K562 (cell line): ENCODE data around the gene ATXN7L1. TPM values are rescaled to one million over a fixed set of nuclear protein-coding genes. Genes with fewer than 3 reads are reported as not detected.

Experiments
- ATAC-seq: fragments of 200-7000 bp; cut with Tn5 transposase; 3 replicates; pipeline ENCODE4 v1.9.1; 2020; ENCODE audit warnings: moderate library complexity
- BruUV-seq: library from RNA; stranded (reverse); fragments of 400-500 nt; replicated peaks from 2 replicates; lab custom pipeline; 2021; lab: Mats Ljungman, UMichigan
- CTCF ChIA-PET: fragments of 300-600 bp; formaldehyde crosslinking; extraction: SDS; loops from one replicate; lab custom pipeline; 2021; ENCODE audit warnings: low intra/inter-chr PET ratio; lab: Yijun Ruan, JAX
- POLR2A ChIA-PET: fragments of 300-600, 350-650 bp; sonication (Branson Sonifier 250); formaldehyde crosslinking; extraction: SDS; loops from one replicate; lab custom pipeline; 2021; ENCODE audit warnings: antibody characterized with exemption, inconsistent platforms; lab: Yijun Ruan, JAX
- DNase-seq, 4 experiments: peaks; one replicate each; pipeline versions ENCODE4 v3.0.0 to v3.0.0-alpha.2; 2011 to 2018; ENCODE audit warnings: low spot score in 3 of 4, mixed read lengths in 3 of 4; ENCODE audit errors: extremely low read depth in 1 of 4
- FAIRE-seq: peaks from 2 replicates; lab custom pipeline; 2011; peaks lifted over from hg19 to GRCh38; lab: Jason Lieb, UNC
- H2AFZ ChIP-seq: 2 replicates; pipeline ENCODE4 v1.6.0; 2011; ENCODE audit warnings: low read depth, low read length, control low read depth, inconsistent platforms
- H3K27ac ChIP-seq: fragments of 200-600 bp; 3 replicates; pipeline ENCODE4 v1.8.0; 2011; ENCODE audit warnings: low read depth, mild to moderate bottlenecking, control low read depth, inconsistent platforms, low read length, moderate library complexity, mixed read lengths; ENCODE audit errors: extremely low read depth
- H3K27me3 ChIP-seq, 2 experiments: fragments of 300-600 bp in 1 of 2; 2 replicates in 1 of 2; 3 replicates in 1 of 2; pipeline versions ENCODE4 v1.6.0 to v1.8.0; 2011; ENCODE audit warnings: inconsistent platforms in 2 of 2, low read length in 2 of 2, mild to moderate bottlenecking in 1 of 2, mixed read lengths in 1 of 2, moderate library complexity in 1 of 2; ENCODE audit not compliant: control insufficient read depth in 2 of 2, insufficient read depth in 2 of 2
- H3K36me3 ChIP-seq: fragments of 300-600 bp; 3 replicates; pipeline ENCODE4 v1.8.0; 2011; ENCODE audit warnings: mild to moderate bottlenecking, low read length, inconsistent platforms; ENCODE audit not compliant: control insufficient read depth, insufficient read depth
- H3K4me1 ChIP-seq, 2 experiments: fragments of 200-600 bp in 1 of 2; replicated peaks in 1 of 2; 2 replicates in 1 of 2; 3 replicates in 1 of 2; pipeline versions ENCODE4 v1.5.1 to v1.8.0; 2011; ENCODE audit warnings: inconsistent platforms in 2 of 2, low read length in 2 of 2, mild to moderate bottlenecking in 1 of 2, mixed read lengths in 1 of 2, moderate library complexity in 1 of 2; ENCODE audit not compliant: control insufficient read depth in 2 of 2, insufficient read depth in 2 of 2
- H3K4me2 ChIP-seq: 2 replicates; pipeline ENCODE4 v1.6.1; 2011; ENCODE audit warnings: low read length, control low read depth, inconsistent platforms, mixed read lengths; ENCODE audit not compliant: insufficient read depth
- H3K4me3 ChIP-seq: fragments of 200-600 bp; sonication (generic), shearing (Covaris generic); 2 replicates; pipeline ENCODE4 v1.5.1; 2016; ENCODE audit warnings: control low read depth, inconsistent platforms
- H3K79me2 ChIP-seq: fragments of 200-600 bp; 3 replicates; pipeline ENCODE4 v1.8.0; 2011; ENCODE audit warnings: low read length, inconsistent platforms; ENCODE audit not compliant: control insufficient read depth, insufficient read depth
- H3K9ac ChIP-seq, 2 experiments: 2 replicates each; pipeline versions ENCODE4 v1.6.0 to v1.6.1; 2011; ENCODE audit warnings: low read depth in 2 of 2, low read length in 2 of 2, control low read depth in 1 of 2, inconsistent platforms in 1 of 2, mild to moderate bottlenecking in 1 of 2, mixed read lengths in 1 of 2; ENCODE audit not compliant: insufficient read depth in 1 of 2
- H3K9me1 ChIP-seq: one replicate; pipeline ENCODE4 v1.6.0; 2011; ENCODE audit warnings: inconsistent platforms, mild to moderate bottlenecking, low read length, moderate library complexity; ENCODE audit not compliant: control insufficient read depth, insufficient read depth
- H3K9me3 ChIP-seq: replicated peaks from 2 replicates; pipeline ENCODE4 v1.5.1; 2011; ENCODE audit warnings: low read depth, low read length, inconsistent platforms; ENCODE audit not compliant: control insufficient read depth, insufficient read depth
- H4K20me1 ChIP-seq: replicated peaks from 2 replicates; pipeline ENCODE4 v1.6.1; 2011; ENCODE audit warnings: low read length, inconsistent platforms, mixed read lengths; ENCODE audit not compliant: control insufficient read depth, insufficient read depth
- CREB1 ChIP-seq, 2 experiments: sonication (generic) in 1 of 2; formaldehyde crosslinking in 1 of 2; IDR thresholded peaks; 2 replicates each; pipeline versions ENCODE4 v1.6.1 to v1.8.0; 2012 to 2022; ENCODE audit warnings: inconsistent platforms in 1 of 2, mild to moderate bottlenecking in 1 of 2, missing genetic modification reagents in 1 of 2, moderate library complexity in 1 of 2
- DDX20 ChIP-seq: fragments of 450-650 bp; IDR thresholded peaks from 2 replicates; pipeline ENCODE4 v1.6.1; 2016; ENCODE audit warnings: missing genetic modification characterization, low read depth, mild to moderate bottlenecking, missing compliant biosample characterization, moderate library complexity
- GATAD2A ChIP-seq: fragments of 450-650 bp; IDR thresholded peaks from 2 replicates; pipeline ENCODE4 v1.6.1; 2017
- KDM2B ChIP-seq: fragments of 250-450 bp; sonication (Bioruptor Pico); IDR thresholded peaks from 2 replicates; pipeline ENCODE4 v1.8.0; 2021; ENCODE audit warnings: mild to moderate bottlenecking, moderate library complexity
- KLF1 ChIP-seq: fragments of 450-650 bp; IDR thresholded peaks from 2 replicates; pipeline ENCODE4 v1.6.1; 2016; ENCODE audit warnings: missing genetic modification characterization, missing compliant biosample characterization
- L3MBTL2 ChIP-seq: fragments of 450-650 bp; IDR thresholded peaks from 2 replicates; pipeline ENCODE4 v1.6.1; 2016; ENCODE audit warnings: mild to moderate bottlenecking, moderate library complexity
- MECOM ChIP-seq: fragments of 250-450 bp; sonication (Bioruptor Pico); IDR thresholded peaks from 2 replicates; pipeline ENCODE4 v1.8.0; 2022; ENCODE audit warnings: inconsistent platforms
- POLR2B ChIP-seq: fragments of 450-650 bp; IDR thresholded peaks from 2 replicates; pipeline ENCODE4 v1.6.1; 2018; ENCODE audit warnings: low read depth; ENCODE audit not compliant: partially characterized antibody
- RFX7 ChIP-seq: fragments of 250-450 bp; sonication (Bioruptor Pico); IDR thresholded peaks from 2 replicates; pipeline ENCODE4 v1.5.1; 2021; ENCODE audit warnings: mild to moderate bottlenecking
- SMARCE1 ChIP-seq: fragments of 450-650 bp; IDR thresholded peaks from 2 replicates; pipeline ENCODE4 v1.7.1; 2016; ENCODE audit warnings: mild to moderate bottlenecking
- ZNF282 ChIP-seq: sonication (generic); formaldehyde crosslinking; IDR thresholded peaks from 2 replicates; pipeline ENCODE4 v1.8.1; 2023; ENCODE audit warnings: missing genetic modification reagents
- ZNF644 ChIP-seq: fragments of 200-800 bp; sonication (Bioruptor generic); IDR thresholded peaks from 2 replicates; pipeline ENCODE4 v1.6.1; 2016; ENCODE audit warnings: low read depth, missing genetic modification characterization, missing compliant biosample characterization
- WGBS: fragments of 100-300 bp; shearing (Covaris generic); methylation state at CpG from one replicate; pipeline ENCODE4 v1.1.6; 2016; ENCODE audit warnings: low coverage, mixed read lengths; ENCODE audit not compliant: insufficient coverage; ENCODE audit errors: missing lambda C conversion rate; 5-methylcytosine and 5-hydroxymethylcytosine counted together
- in situ Hi-C: fragments of 300-500 bp; cut with MboI; formaldehyde crosslinking; loops from 4 replicates; pipeline ENCODE4 v1.15.0; 2018; ENCODE audit warnings: inconsistent platforms, mixed read lengths
- intact Hi-C: fragments of 100-400 bp; cut with micrococcal nuclease; formaldehyde crosslinking; loops from 2 replicates; pipeline ENCODE4 v1.14.2; 2022
- polyA plus RNA-seq, 8 experiments: library from polyadenylated mRNA; depleted of rRNA in 4 of 8; stranded (reverse) in 5 of 8; unstranded in 3 of 8; fragments of >200 nt; fragmentation: Nextera tagmentation in 2 of 8; fragmentation: Illumina TruSeq in 1 of 8; extraction: Ambion mirVana in 2 of 8; extraction: Trizol in 1 of 8; gene quantifications; 2 replicates each; pipeline versions ENCODE4 v1.2.1 to v1.2.3, GENCODE V29; 2011 to 2014; ENCODE audit warnings: inconsistent platforms in 1 of 8, missing spikeins in 1 of 8
- total RNA-seq, 7 experiments: library from RNA; depleted of rRNA in 6 of 7; stranded (reverse); fragments of >200 nt in 6 of 7; fragmentation: Illumina TruSeq in 2 of 7; extraction: Trizol in 2 of 7; gene quantifications; 2 replicates each; pipeline versions ENCODE4 v1.2.1 to v1.2.3, GENCODE V29; 2011 to 2021; ENCODE audit warnings: low replicate concordance in 1 of 7
- TF ChIP-seq, protein P1 (sequence below), 2 experiments: IDR thresholded peaks; 2 replicates each; pipeline ENCODE4 v1.6.1; 2011; ENCODE audit warnings: borderline replicate concordance in 1 of 2, control low read depth in 1 of 2, low read depth in 1 of 2, low read length in 1 of 2, mild to moderate bottlenecking in 1 of 2, mixed read lengths in 1 of 2, moderate library complexity in 1 of 2; ENCODE audit not compliant: insufficient read depth in 1 of 2, insufficient read length in 1 of 2, poor library complexity in 1 of 2, severe bottlenecking in 1 of 2; ENCODE audit errors: extremely low read depth in 1 of 2
- TF ChIP-seq, protein P2 (sequence below): fragments of 450-650 bp; IDR thresholded peaks from 2 replicates; pipeline ENCODE4 v1.6.1; 2018; ENCODE audit warnings: mild to moderate bottlenecking, low read depth; ENCODE audit not compliant: partially characterized antibody
- TF ChIP-seq, protein P3 (sequence below): IDR thresholded peaks from 2 replicates; pipeline ENCODE4 v1.6.1; 2011; ENCODE audit warnings: borderline replicate concordance, low read depth, mild to moderate bottlenecking, moderate library complexity, low read length; ENCODE audit not compliant: insufficient read depth, poor library complexity, severe bottlenecking
- TF ChIP-seq, protein P4 (sequence below): sonication (generic); formaldehyde crosslinking; IDR thresholded peaks from 2 replicates; pipeline ENCODE4 v1.9.0; 2022; ENCODE audit warnings: mild to moderate bottlenecking, missing genetic modification reagents

ATXN7L1 gene
- total and polyA plus RNA-seq, 9 of the 15 experiments (the other 6 are each of a cell fraction or from before 2014, with no cell fraction given) = 6.6 to 13.7 (median 10.7) TPM

DNA sequence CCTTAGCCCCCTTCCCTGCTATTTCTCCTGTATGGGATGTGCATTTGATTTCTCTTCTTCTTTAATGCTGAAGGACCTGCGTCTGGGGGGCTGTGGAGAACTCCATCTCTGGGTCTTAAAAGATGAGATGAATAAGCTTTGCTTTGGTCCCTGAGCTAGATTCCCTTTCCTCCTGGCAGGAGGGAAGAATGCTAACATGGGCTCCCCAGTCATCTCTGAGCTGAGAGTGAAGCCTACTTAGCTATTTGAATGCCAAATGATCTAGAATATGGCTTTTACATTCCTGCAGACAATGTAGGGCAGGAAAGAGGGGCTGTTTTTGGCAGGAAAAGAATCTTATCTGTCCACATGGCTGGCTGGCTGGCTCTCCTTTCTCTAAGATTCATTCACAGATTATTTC lies 232.5 kb downstream of the ATXN7L1 start (continued):
- TF ChIP-seq KLF1 (no peak), KDM2B (no peak), ZNF644 (no peak)
- TF ChIP-seq, protein P1, sequence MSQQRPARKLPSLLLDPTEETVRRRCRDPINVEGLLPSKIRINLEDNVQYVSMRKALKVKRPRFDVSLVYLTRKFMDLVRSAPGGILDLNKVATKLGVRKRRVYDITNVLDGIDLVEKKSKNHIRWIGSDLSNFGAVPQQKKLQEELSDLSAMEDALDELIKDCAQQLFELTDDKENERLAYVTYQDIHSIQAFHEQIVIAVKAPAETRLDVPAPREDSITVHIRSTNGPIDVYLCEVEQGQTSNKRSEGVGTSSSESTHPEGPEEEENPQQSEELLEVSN (IDR thresholded peaks at IDR 0.05; ENCODE audit: borderline replicate concordance in 1 of 2, extremely low read depth in 1 of 2, insufficient read depth in 1 of 2, insufficient read length in 1 of 2, low read depth in 1 of 2, low read length in 1 of 2, poor library complexity in 1 of 2, severe bottlenecking in 1 of 2) = no peak
- TF ChIP-seq, protein P2, sequence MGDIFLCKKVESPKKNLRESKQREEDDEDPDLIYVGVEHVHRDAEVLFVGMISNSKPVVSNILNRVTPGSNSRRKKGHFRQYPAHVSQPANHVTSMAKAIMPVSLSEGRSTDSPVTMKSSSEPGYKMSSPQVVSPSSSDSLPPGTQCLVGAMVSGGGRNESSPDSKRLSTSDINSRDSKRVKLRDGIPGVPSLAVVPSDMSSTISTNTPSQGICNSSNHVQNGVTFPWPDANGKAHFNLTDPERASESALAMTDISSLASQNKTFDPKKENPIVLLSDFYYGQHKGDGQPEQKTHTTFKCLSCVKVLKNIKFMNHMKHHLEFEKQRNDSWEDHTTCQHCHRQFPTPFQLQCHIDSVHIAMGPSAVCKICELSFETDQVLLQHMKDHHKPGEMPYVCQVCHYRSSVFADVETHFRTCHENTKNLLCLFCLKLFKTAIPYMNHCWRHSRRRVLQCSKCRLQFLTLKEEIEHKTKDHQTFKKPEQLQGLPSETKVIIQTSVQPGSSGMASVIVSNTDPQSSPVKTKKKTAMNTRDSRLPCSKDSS = no peak

DNA sequence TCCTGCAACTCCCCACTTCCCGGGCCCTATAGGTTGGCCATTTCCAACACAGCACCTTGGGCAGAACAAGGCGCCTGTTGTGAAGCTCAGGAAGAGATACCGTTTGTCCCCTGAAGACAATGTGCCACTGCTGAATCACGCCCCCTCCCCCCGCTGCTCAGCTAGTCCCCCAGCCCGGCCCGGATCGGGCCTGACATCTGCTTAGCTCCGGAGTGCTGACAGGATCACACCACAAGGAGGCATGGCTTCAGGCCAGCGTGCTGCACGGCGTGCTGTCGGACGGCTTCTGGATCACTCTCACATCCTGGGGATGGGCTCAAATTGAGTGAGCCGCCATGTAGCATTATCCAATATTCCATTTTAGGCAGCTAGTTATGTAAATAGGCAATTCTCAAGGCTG lies 233.0 kb downstream of the ATXN7L1 start:
- Histone ChIP-seq H3K9me1 (no peaks in the 10 kb centered on the region), H3K27ac (no peak overlapping the region), H4K20me1 (no peaks in the 10 kb centered on the region), H3K79me2 (no peaks in the 10 kb centered on the region), H3K27me3 (peaks cover 0 to 9% of the 10 kb centered on the region in 2 experiments; a peak in 2 of 5 replicates), H2AFZ (peak overlapping the region; percentile 50), H3K9ac (peak overlapping the region in 1 of 2 experiments; percentile 49; a peak in 2 of 4 replicates), H3K36me3 (no peaks in the 10 kb centered on the region), H3K4me2 (peak overlapping the region; percentile 66), H3K9me3 (no peaks in the 10 kb centered on the region), H3K4me1 (peaks cover 13 to 14% of the 10 kb centered on the region in 2 experiments; a peak in 4 of 5 replicates), H3K4me3 (no peak overlapping the region)
- POLR2A ChIA-PET = interaction anchor here (0.6 to 1.6 kb wide), 3 partner anchors 20 to 32 kb away, joined by 3 to 5 read pairs (median 5); no protein-coding TSS in a partner anchor
- ATAC-seq = peak; percentile 96
- CTCF ChIA-PET = interaction anchor here (0.6 to 1.7 kb wide), 3 partner anchors 366 to 552 kb away, joined by 3 to 6 read pairs (median 4); no protein-coding TSS in a partner anchor
- FAIRE-seq = peak; percentile 59
- no TSS peak for BruUV-seq
- peak; percentile 79 to 89 (median 80) for DNase-seq
- in situ Hi-C loops (no loop called here), intact Hi-C loops (no loop called here)
- 7% methylated on average over 15 of the region's 15 CpGs for WGBS
- TF ChIP-seq SMARCE1 (peak; percentile 64; the same call in 1 of the 2 replicates), ZNF282 (CRISPR knock-in tag) (no peak), POLR2B (no peak), L3MBTL2 (peak; percentile 68; the same call in 1 of the 2 replicates), MECOM (CRISPR knock-in tag) (no peak), GATAD2A (no peak), RFX7 (CRISPR knock-in tag) (no peak), DDX20 (tag) (no peak), CREB1 (IDR thresholded peaks at IDR 0.05) (no peak), CREB1 (CRISPR knock-in tag; IDR thresholded peaks at IDR 0.05) (0 out of 2 replicates have a peak, but pooled peaks have one; percentile 39)
- TF ChIP-seq, protein P3, sequence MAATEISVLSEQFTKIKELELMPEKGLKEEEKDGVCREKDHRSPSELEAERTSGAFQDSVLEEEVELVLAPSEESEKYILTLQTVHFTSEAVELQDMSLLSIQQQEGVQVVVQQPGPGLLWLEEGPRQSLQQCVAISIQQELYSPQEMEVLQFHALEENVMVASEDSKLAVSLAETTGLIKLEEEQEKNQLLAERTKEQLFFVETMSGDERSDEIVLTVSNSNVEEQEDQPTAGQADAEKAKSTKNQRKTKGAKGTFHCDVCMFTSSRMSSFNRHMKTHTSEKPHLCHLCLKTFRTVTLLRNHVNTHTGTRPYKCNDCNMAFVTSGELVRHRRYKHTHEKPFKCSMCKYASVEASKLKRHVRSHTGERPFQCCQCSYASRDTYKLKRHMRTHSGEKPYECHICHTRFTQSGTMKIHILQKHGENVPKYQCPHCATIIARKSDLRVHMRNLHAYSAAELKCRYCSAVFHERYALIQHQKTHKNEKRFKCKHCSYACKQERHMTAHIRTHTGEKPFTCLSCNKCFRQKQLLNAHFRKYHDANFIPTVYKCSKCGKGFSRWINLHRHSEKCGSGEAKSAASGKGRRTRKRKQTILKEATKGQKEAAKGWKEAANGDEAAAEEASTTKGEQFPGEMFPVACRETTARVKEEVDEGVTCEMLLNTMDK = peak; percentile 71
- TF ChIP-seq, protein P4, sequence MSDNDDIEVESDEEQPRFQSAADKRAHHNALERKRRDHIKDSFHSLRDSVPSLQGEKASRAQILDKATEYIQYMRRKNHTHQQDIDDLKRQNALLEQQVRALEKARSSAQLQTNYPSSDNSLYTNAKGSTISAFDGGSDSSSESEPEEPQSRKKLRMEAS = peak; percentile 59
